OCI-LY7 (cell line): ENCODE measurements around the gene KREMEN1.

Experiments
- CTCF ChIP-seq: fragments of 200-600 bp; sonication (generic); conservative IDR thresholded peaks from 2 replicates; pipeline ENCODE4 v1.5.1; 2014; ENCODE audit warnings: mild to moderate bottlenecking, antibody characterized with exemption, low read length, moderate library complexity, mixed read lengths
- EZH2phosphoT487 ChIP-seq: fragments of 200-600 bp; sonication (generic); IDR thresholded peaks from 2 replicates; pipeline ENCODE4 v1.6.1; 2018; ENCODE audit warnings: low read depth, borderline replicate concordance, mild to moderate bottlenecking, mixed run types, antibody characterized with exemption, low read length, moderate library complexity, mixed read lengths

- TF ChIP-seq EZH2phosphoT487 (no peak), CTCF (no peak)
These were observed 124.3 kb downstream of the KREMEN1 start for GRCh38 chr22:29197096-29197495.
